HEK293 (cell line): ENCODE measurements around the gene PHAX.

ENCODE experiments used
- ATF2 ChIP-seq: fragments of 450-650 bp; formaldehyde crosslinking; IDR thresholded peaks from 2 replicates; pipeline ENCODE4 v1.5.1; 2016; ENCODE audit warnings: missing biosample characterization, missing genetic modification characterization, low read depth
- GLI2 ChIP-seq: fragments of 450-650 bp; formaldehyde crosslinking; IDR thresholded peaks from 2 replicates; pipeline ENCODE4; 2017; ENCODE audit warnings: missing biosample characterization, missing genetic modification characterization, low read depth, borderline replicate concordance
- KLF10 ChIP-seq: fragments of 450-650 bp; IDR thresholded peaks from 2 replicates; pipeline ENCODE4 v1.5.1; 2018; ENCODE audit warnings: missing biosample characterization, mild to moderate bottlenecking, missing genetic modification characterization
- TRIM28 ChIP-seq: IDR thresholded peaks from 2 replicates; pipeline ENCODE4 v1.6.1; 2011; ENCODE audit warnings: low read length, control low read depth, borderline replicate concordance
- ZBTB48 ChIP-seq: fragments of 450-650 bp; formaldehyde crosslinking; IDR thresholded peaks from 2 replicates; pipeline ENCODE4 v1.5.1; 2016; ENCODE audit warnings: missing biosample characterization, missing genetic modification characterization
- ZFHX2 ChIP-seq: fragments of 450-650 bp; formaldehyde crosslinking; conservative IDR thresholded peaks from 2 replicates; pipeline ENCODE4 v1.5.1; 2016; ENCODE audit warnings: missing biosample characterization, missing genetic modification characterization
- ZFP3 ChIP-seq: fragments of 450-650 bp; formaldehyde crosslinking; IDR thresholded peaks from 2 replicates; pipeline ENCODE4 v1.5.1; 2016; ENCODE audit warnings: low read depth, missing biosample characterization, missing genetic modification characterization
- ZNF112 ChIP-seq: fragments of 450-650 bp; formaldehyde crosslinking; IDR thresholded peaks from 2 replicates; pipeline ENCODE4 v1.5.0; 2017; ENCODE audit warnings: missing biosample characterization, missing genetic modification characterization
- ZNF114 ChIP-seq: fragments of 450-650 bp; formaldehyde crosslinking; IDR thresholded peaks from 2 replicates; pipeline ENCODE4 v1.5.0; 2017; ENCODE audit warnings: missing biosample characterization, missing genetic modification characterization
- ZNF133 ChIP-seq: fragments of 450-650 bp; formaldehyde crosslinking; IDR thresholded peaks from 2 replicates; pipeline ENCODE4 v1.5.1; 2016; ENCODE audit warnings: missing biosample characterization, missing genetic modification characterization
- ZNF239 ChIP-seq: fragments of 450-650 bp; formaldehyde crosslinking; IDR thresholded peaks from 2 replicates; pipeline ENCODE4 v1.5.1; 2016; ENCODE audit warnings: missing biosample characterization, missing genetic modification characterization
- ZNF24 ChIP-seq: fragments of 450-650 bp; formaldehyde crosslinking; IDR thresholded peaks from 2 replicates; pipeline ENCODE4 v1.5.1; 2016; ENCODE audit warnings: missing biosample characterization, missing genetic modification characterization
- ZNF274 ChIP-seq, 2 experiments: fragments of 200-500 bp in 1 of 2; fragments of 450-650 bp in 1 of 2; sonication (Bioruptor generic) in 1 of 2; formaldehyde crosslinking in 1 of 2; IDR thresholded peaks; 2 replicates each; pipeline versions ENCODE4 v1.5.1 to v1.6.1; 2014 to 2016; ENCODE audit warnings: borderline replicate concordance in 1 of 2, inconsistent platforms in 1 of 2, low read length in 1 of 2, missing biosample characterization in 1 of 2, missing genetic modification characterization in 1 of 2
- ZNF302 ChIP-seq: fragments of 450-650 bp; formaldehyde crosslinking; IDR thresholded peaks from 2 replicates; pipeline ENCODE4 v1.5.1; 2016; ENCODE audit warnings: missing biosample characterization, missing genetic modification characterization, low read depth
- ZNF514 ChIP-seq: fragments of 450-650 bp; formaldehyde crosslinking; IDR thresholded peaks from 2 replicates; pipeline ENCODE4 v1.5.1; 2016; ENCODE audit warnings: missing biosample characterization, missing genetic modification characterization
- ZNF530 ChIP-seq: fragments of 450-650 bp; formaldehyde crosslinking; IDR thresholded peaks from 2 replicates; pipeline ENCODE4 v1.5.1; 2016; ENCODE audit warnings: low read depth, missing biosample characterization, missing genetic modification characterization
- ZNF544 ChIP-seq: fragments of 450-650 bp; formaldehyde crosslinking; IDR thresholded peaks from 2 replicates; pipeline ENCODE4 v1.5.0; 2017; ENCODE audit warnings: missing biosample characterization, missing genetic modification characterization
- ZNF548 ChIP-seq: fragments of 450-650 bp; formaldehyde crosslinking; IDR thresholded peaks from 2 replicates; pipeline ENCODE4 v1.5.1; 2016; ENCODE audit warnings: missing biosample characterization, missing genetic modification characterization
- ZNF558 ChIP-seq: fragments of 450-650 bp; formaldehyde crosslinking; IDR thresholded peaks from 2 replicates; pipeline ENCODE4 v1.5.1; 2016; ENCODE audit warnings: missing biosample characterization, missing genetic modification characterization
- ZNF561 ChIP-seq: fragments of 450-650 bp; IDR thresholded peaks from 2 replicates; pipeline ENCODE4 v1.5.1; 2018; ENCODE audit warnings: missing biosample characterization, missing genetic modification characterization, borderline replicate concordance
- ZNF623 ChIP-seq: fragments of 450-650 bp; formaldehyde crosslinking; IDR thresholded peaks from 2 replicates; pipeline ENCODE4 v1.5.1; 2016; ENCODE audit warnings: missing biosample characterization, missing genetic modification characterization
- ZNF660 ChIP-seq: fragments of 450-650 bp; IDR thresholded peaks from 2 replicates; pipeline ENCODE4 v1.5.1; 2018; ENCODE audit warnings: missing biosample characterization, mild to moderate bottlenecking, missing genetic modification characterization
- ZNF747 ChIP-seq: fragments of 450-650 bp; formaldehyde crosslinking; IDR thresholded peaks from 2 replicates; pipeline ENCODE4 v1.5.1; 2016; ENCODE audit warnings: missing biosample characterization, missing genetic modification characterization
- ZSCAN30 ChIP-seq: fragments of 450-650 bp; IDR thresholded peaks from 2 replicates; pipeline ENCODE4 v1.5.1; 2018; ENCODE audit warnings: missing biosample characterization, mild to moderate bottlenecking, missing genetic modification characterization, moderate library complexity
- ZSCAN5A ChIP-seq: fragments of 450-650 bp; formaldehyde crosslinking; IDR thresholded peaks from 2 replicates; pipeline ENCODE4 v1.5.1; 2016; ENCODE audit warnings: missing biosample characterization, missing genetic modification characterization
- TF ChIP-seq, protein P1 (sequence below): fragments of 450-650 bp; formaldehyde crosslinking; IDR thresholded peaks from 2 replicates; pipeline ENCODE4 v1.5.1; 2016; ENCODE audit warnings: missing biosample characterization, missing genetic modification characterization
- TF ChIP-seq, protein P2 (sequence below): fragments of 450-650 bp; formaldehyde crosslinking; IDR thresholded peaks from 2 replicates; pipeline ENCODE4 v1.5.1; 2016; ENCODE audit warnings: missing biosample characterization, missing genetic modification characterization
- TF ChIP-seq, protein P3 (sequence below): fragments of 450-650 bp; formaldehyde crosslinking; IDR thresholded peaks from 2 replicates; pipeline ENCODE4 v1.5.0; 2017; ENCODE audit warnings: missing biosample characterization, missing genetic modification characterization, borderline replicate concordance
- TF ChIP-seq, protein P4 (sequence below): fragments of 450-650 bp; formaldehyde crosslinking; IDR thresholded peaks from 2 replicates; pipeline ENCODE4 v1.5.1; 2016; ENCODE audit warnings: missing biosample characterization, missing genetic modification characterization

Gene PHAX

DNA sequence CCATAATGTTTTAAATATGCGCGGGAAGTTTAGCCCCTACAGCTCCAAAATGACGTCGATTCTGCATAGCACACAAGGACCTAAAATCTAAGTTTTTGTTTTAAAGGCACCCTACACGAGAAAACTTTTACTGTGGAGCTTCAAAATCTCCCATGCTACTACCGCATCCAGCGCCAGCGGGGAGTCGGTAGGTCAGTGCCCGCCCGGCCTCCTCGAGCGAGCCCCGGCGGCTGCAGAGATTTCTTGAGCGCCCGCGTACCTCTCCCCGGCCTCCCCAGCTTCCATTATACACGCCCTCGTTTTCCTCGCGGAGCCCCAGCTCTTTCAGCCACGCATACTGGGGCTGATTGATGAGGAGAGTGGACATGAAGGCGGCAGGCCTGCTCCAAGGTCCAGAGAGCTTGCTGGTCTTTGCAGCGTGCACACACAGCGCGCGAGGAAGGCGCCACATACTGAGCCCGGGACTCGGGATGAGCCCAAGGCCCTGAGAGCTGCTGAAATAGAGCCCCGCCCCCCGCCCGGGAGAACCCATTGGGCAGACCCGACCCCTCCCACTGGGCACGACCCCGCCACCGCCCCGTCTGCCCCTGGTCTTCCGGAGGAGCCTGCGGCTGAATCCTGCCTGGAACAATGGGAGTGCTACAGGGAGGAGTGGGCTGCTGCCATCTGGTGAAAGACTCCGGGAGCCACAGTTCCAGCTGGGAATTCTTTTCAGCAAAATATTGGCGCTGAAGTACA lies 5.8 kb upstream of the PHAX start, which contains the start of gene ALDH7A1 (continued):
- TF ChIP-seq ATF2 (tag by site-specific recombination) (no peak), KLF10 (tag by site-specific recombination) (peak; percentile 99), ZSCAN5A (tag by site-specific recombination) (no peak), ZNF623 (peak; percentile 80), ZFP3 (tag by site-specific recombination) (no peak), ZNF747 (tag by site-specific recombination) (no peak), ZNF133 (tag by site-specific recombination) (no peak), ZNF112 (tag by site-specific recombination) (no peak), ZNF239 (tag by site-specific recombination) (no peak), ZNF558 (tag by site-specific recombination) (no peak), ZFHX2 (tag by site-specific recombination) (no peak), ZNF561 (tag by site-specific recombination) (peak; percentile 78; the same call in 1 of the 2 replicates), ZNF114 (tag by site-specific recombination) (no peak), ZBTB48 (tag by site-specific recombination) (no peak), ZNF660 (peak; percentile 88; the same call in 1 of the 2 replicates), ZNF302 (tag by site-specific recombination) (no peak), TRIM28 (no peak; the same call in 1 of the 2 replicates), ZNF514 (no peak), ZSCAN30 (tag by site-specific recombination) (peak; percentile 91), ZNF544 (tag by site-specific recombination) (no peak), ZNF530 (tag by site-specific recombination) (no peak), ZNF274 (IDR thresholded peaks at IDR 0.05; ENCODE audit: low read length) (no peak), ZNF274 (tag by site-specific recombination; IDR thresholded peaks at IDR 0.05; ENCODE audit: borderline replicate concordance) (no peak), ZNF548 (tag by site-specific recombination) (no peak), ZNF24 (tag by site-specific recombination) (0 out of 2 replicates have a peak, but pooled peaks have one; percentile 37), GLI2 (tag by site-specific recombination) (no peak)
- TF ChIP-seq, protein P1, sequence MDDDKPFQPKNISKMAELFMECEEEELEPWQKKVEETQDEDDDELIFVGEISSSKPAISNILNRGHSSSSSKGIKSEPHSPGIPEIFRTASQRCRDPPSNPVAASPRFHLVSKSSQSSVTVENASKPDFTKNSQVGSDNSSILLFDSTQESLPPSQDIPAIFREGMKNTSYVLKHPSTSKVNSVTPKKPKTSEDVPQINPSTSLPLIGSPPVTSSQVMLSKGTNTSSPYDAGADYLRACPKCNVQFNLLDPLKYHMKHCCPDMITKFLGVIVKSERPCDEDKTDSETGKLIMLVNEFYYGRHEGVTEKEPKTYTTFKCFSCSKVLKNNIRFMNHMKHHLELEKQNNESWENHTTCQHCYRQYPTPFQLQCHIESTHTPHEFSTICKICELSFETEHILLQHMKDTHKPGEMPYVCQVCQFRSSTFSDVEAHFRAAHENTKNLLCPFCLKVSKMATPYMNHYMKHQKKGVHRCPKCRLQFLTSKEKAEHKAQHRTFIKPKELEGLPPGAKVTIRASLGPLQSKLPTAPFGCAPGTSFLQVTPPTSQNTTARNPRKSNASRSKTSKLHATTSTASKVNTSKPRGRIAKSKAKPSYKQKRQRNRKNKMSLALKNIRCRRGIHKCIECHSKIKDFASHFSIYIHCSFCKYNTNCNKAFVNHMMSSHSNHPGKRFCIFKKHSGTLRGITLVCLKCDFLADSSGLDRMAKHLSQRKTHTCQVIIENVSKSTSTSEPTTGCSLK (tag by site-specific recombination): no peak
- TF ChIP-seq, protein P2, sequence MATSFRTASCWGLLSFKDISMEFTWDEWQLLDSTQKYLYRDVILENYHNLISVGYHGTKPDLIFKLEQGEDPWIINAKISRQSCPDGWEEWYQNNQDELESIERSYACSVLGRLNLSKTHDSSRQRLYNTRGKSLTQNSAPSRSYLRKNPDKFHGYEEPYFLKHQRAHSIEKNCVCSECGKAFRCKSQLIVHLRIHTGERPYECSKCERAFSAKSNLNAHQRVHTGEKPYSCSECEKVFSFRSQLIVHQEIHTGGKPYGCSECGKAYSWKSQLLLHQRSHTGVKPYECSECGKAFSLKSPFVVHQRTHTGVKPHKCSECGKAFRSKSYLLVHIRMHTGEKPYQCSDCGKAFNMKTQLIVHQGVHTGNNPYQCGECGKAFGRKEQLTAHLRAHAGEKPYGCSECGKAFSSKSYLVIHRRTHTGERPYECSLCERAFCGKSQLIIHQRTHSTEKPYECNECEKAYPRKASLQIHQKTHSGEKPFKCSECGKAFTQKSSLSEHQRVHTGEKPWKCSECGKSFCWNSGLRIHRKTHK (tag by site-specific recombination): no peak
- TF ChIP-seq, protein P3, sequence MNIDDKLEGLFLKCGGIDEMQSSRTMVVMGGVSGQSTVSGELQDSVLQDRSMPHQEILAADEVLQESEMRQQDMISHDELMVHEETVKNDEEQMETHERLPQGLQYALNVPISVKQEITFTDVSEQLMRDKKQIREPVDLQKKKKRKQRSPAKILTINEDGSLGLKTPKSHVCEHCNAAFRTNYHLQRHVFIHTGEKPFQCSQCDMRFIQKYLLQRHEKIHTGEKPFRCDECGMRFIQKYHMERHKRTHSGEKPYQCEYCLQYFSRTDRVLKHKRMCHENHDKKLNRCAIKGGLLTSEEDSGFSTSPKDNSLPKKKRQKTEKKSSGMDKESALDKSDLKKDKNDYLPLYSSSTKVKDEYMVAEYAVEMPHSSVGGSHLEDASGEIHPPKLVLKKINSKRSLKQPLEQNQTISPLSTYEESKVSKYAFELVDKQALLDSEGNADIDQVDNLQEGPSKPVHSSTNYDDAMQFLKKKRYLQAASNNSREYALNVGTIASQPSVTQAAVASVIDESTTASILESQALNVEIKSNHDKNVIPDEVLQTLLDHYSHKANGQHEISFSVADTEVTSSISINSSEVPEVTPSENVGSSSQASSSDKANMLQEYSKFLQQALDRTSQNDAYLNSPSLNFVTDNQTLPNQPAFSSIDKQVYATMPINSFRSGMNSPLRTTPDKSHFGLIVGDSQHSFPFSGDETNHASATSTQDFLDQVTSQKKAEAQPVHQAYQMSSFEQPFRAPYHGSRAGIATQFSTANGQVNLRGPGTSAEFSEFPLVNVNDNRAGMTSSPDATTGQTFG: no peak
- TF ChIP-seq, protein P4, sequence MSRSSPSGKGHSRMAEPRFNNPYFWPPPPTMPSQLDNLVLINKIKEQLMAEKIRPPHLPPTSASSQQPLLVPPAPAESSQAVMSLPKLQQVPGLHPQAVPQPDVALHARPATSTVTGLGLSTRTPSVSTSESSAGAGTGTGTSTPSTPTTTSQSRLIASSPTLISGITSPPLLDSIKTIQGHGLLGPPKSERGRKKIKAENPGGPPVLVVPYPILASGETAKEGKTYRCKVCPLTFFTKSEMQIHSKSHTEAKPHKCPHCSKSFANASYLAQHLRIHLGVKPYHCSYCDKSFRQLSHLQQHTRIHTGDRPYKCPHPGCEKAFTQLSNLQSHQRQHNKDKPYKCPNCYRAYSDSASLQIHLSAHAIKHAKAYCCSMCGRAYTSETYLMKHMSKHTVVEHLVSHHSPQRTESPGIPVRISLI (tag by site-specific recombination): no peak
